ENCODE data around the gene ACO2.
"Not testable (repeated sequence)": the region's sequence is repeated elsewhere in the genome, so short reads cannot be mapped to it uniquely, and the experiment has no call there.

DNA sequence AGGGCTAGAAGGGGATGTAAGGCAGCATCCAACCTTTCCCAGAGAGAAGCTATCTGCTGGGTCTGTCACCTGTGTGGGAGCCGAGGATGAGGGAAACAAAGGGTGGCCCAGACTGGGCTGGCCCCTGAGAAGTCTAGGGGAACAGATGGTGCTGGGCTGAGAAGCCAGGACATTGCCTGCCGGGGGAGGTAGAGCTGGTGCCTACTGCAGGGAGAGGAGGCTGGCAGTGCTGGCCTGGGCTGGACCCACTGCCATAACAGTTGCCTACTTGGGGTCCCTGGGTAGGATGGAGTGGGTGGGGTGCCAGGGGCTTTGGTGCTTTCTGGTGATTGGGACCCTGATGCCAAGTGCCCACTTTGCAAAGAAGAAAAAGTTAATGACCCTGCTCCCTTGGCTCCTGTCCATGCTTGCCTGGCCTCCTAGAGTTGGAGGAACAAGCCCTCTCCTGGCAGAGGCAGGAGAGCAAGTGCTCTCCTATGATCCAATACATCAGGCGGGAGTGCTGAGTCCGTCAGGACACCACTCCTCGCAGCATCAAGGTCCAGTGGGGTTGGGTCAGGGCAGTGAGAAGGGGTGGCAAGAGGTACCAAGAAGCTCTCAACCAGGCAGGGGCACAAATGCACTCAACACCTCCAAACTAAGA lies 34.4 kb upstream of the ACO2 start:
- TF ChIP-seq, protein P1, sequence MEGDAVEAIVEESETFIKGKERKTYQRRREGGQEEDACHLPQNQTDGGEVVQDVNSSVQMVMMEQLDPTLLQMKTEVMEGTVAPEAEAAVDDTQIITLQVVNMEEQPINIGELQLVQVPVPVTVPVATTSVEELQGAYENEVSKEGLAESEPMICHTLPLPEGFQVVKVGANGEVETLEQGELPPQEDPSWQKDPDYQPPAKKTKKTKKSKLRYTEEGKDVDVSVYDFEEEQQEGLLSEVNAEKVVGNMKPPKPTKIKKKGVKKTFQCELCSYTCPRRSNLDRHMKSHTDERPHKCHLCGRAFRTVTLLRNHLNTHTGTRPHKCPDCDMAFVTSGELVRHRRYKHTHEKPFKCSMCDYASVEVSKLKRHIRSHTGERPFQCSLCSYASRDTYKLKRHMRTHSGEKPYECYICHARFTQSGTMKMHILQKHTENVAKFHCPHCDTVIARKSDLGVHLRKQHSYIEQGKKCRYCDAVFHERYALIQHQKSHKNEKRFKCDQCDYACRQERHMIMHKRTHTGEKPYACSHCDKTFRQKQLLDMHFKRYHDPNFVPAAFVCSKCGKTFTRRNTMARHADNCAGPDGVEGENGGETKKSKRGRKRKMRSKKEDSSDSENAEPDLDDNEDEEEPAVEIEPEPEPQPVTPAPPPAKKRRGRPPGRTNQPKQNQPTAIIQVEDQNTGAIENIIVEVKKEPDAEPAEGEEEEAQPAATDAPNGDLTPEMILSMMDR (IDR thresholded peaks at IDR 0.05): not testable (repeated sequence)
- TF ChIP-seq, protein P2, sequence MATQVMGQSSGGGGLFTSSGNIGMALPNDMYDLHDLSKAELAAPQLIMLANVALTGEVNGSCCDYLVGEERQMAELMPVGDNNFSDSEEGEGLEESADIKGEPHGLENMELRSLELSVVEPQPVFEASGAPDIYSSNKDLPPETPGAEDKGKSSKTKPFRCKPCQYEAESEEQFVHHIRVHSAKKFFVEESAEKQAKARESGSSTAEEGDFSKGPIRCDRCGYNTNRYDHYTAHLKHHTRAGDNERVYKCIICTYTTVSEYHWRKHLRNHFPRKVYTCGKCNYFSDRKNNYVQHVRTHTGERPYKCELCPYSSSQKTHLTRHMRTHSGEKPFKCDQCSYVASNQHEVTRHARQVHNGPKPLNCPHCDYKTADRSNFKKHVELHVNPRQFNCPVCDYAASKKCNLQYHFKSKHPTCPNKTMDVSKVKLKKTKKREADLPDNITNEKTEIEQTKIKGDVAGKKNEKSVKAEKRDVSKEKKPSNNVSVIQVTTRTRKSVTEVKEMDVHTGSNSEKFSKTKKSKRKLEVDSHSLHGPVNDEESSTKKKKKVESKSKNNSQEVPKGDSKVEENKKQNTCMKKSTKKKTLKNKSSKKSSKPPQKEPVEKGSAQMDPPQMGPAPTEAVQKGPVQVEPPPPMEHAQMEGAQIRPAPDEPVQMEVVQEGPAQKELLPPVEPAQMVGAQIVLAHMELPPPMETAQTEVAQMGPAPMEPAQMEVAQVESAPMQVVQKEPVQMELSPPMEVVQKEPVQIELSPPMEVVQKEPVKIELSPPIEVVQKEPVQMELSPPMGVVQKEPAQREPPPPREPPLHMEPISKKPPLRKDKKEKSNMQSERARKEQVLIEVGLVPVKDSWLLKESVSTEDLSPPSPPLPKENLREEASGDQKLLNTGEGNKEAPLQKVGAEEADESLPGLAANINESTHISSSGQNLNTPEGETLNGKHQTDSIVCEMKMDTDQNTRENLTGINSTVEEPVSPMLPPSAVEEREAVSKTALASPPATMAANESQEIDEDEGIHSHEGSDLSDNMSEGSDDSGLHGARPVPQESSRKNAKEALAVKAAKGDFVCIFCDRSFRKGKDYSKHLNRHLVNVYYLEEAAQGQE (IDR thresholded peaks at IDR 0.05; ENCODE audit: insufficient read depth in 1 of 2, low read depth in 2 of 2, low read length in 1 of 2): not testable (repeated sequence)
- TF ChIP-seq SIN3A (IDR thresholded peaks at IDR 0.05; ENCODE audit: borderline replicate concordance, insufficient read depth, low read depth, low read length); TCF7L2 (IDR thresholded peaks at IDR 0.05; ENCODE audit: low read depth, low read length): not testable (repeated sequence)
